Measurements from ENCODE around the gene COLEC11. TPM values are rescaled to one million over a fixed set of nuclear protein-coding genes. Genes with fewer than 3 reads are reported as not detected.

The COLEC11 gene
- polyA plus RNA-seq, 1 donor (not counting 4 experiments of a cell fraction or from before 2014, with no cell fraction given), result not detected

GRCh38 chr2:3628241-3628679 lies 33.3 kb downstream of the COLEC11 start:
- FAIRE-seq, result no peak
- DNase-seq (ENCODE audit: low read depth, low spot score), result no peak
- Histone ChIP-seq H3K4me2 (ENCODE audit: control insufficient read depth, extremely low read depth, insufficient read depth, low read depth, low read length) (no peak overlapping the region), H3K9me3 (ENCODE audit: control insufficient read depth, low read depth, low read length) (no peaks in the 10 kb centered on the region), H3K36me3 (ENCODE audit: control insufficient read depth in 2 of 2, extremely low read depth in 1 of 2, insufficient read depth in 2 of 2, low read length in 2 of 2) (no peaks in the 10 kb centered on the region), H3K4me1 (ENCODE audit: control insufficient read depth, extremely low read depth, insufficient read depth, low read length) (peaks cover 3% of the 10 kb centered on the region), H3K4me3 (ENCODE audit: control insufficient read depth in 2 of 3, extremely low read depth in 1 of 3, insufficient read depth in 2 of 3, low read depth in 1 of 3, low read length in 3 of 3) (no peak overlapping the region), H2AFZ (ENCODE audit: control insufficient read depth, low read length) (no peak overlapping the region), H3K9ac (ENCODE audit: control insufficient read depth, extremely low read depth, insufficient read depth, low read length) (no peak overlapping the region), H4K20me1 (ENCODE audit: control insufficient read depth, extremely low read depth, insufficient read depth, low read length) (no peaks in the 10 kb centered on the region), H3K79me2 (ENCODE audit: control insufficient read depth, insufficient read depth, low read length) (no peaks in the 10 kb centered on the region), H3K9me1 (ENCODE audit: control insufficient read depth, extremely low read depth, insufficient read depth, low read length) (no peaks in the 10 kb centered on the region), H3K27me3 (ENCODE audit: control insufficient read depth, extremely low read depth, insufficient read depth, low read length) (no peaks in the 10 kb centered on the region), H3K27ac (ENCODE audit: control insufficient read depth, insufficient read depth, low read length) (no peak overlapping the region)
- TF ChIP-seq EZH2 (IDR thresholded peaks at IDR 0.05; ENCODE audit: low read length) (no peak), CTCF (optimal IDR thresholded peaks at IDR 0.05 in 1 of 3, IDR thresholded peaks at IDR 0.05 in 1 of 3, conservative IDR thresholded peaks at IDR 0.05 in 1 of 3; ENCODE audit: extremely low read depth in 1 of 3, insufficient read depth in 2 of 3, low read length in 3 of 3) (no peak)
- dilution Hi-C loops (cut with MboI; ENCODE audit: extremely low pct_ligation_motif_present, low sequenced_read_pairs), result no loop called here

- TF ChIP-seq CTCF (optimal IDR thresholded peaks at IDR 0.05 in 1 of 3, IDR thresholded peaks at IDR 0.05 in 1 of 3, conservative IDR thresholded peaks at IDR 0.05 in 1 of 3; ENCODE audit: extremely low read depth in 1 of 3, insufficient read depth in 2 of 3, low read length in 3 of 3) (peak in 2 of 3 experiments; percentile 15 to 69), EZH2 (IDR thresholded peaks at IDR 0.05; ENCODE audit: low read length) (no peak)
- Histone ChIP-seq H2AFZ (ENCODE audit: control insufficient read depth, low read length) (no peak overlapping the region), H3K27ac (ENCODE audit: control insufficient read depth, insufficient read depth, low read length) (no peak overlapping the region), H3K4me1 (ENCODE audit: control insufficient read depth, extremely low read depth, insufficient read depth, low read length) (peaks cover 6% of the 10 kb centered on the region), H3K79me2 (ENCODE audit: control insufficient read depth, insufficient read depth, low read length) (no peaks in the 10 kb centered on the region), H3K9me3 (ENCODE audit: control insufficient read depth, low read depth, low read length) (no peaks in the 10 kb centered on the region), H4K20me1 (ENCODE audit: control insufficient read depth, extremely low read depth, insufficient read depth, low read length) (no peaks in the 10 kb centered on the region), H3K9me1 (ENCODE audit: control insufficient read depth, extremely low read depth, insufficient read depth, low read length) (no peaks in the 10 kb centered on the region), H3K4me2 (ENCODE audit: control insufficient read depth, extremely low read depth, insufficient read depth, low read depth, low read length) (no peak overlapping the region), H3K9ac (ENCODE audit: control insufficient read depth, extremely low read depth, insufficient read depth, low read length) (no peak overlapping the region), H3K36me3 (ENCODE audit: control insufficient read depth in 2 of 2, extremely low read depth in 1 of 2, insufficient read depth in 2 of 2, low read length in 2 of 2) (no peaks in the 10 kb centered on the region), H3K4me3 (ENCODE audit: control insufficient read depth in 2 of 3, extremely low read depth in 1 of 3, insufficient read depth in 2 of 3, low read depth in 1 of 3, low read length in 3 of 3) (no peak overlapping the region), H3K27me3 (ENCODE audit: control insufficient read depth, extremely low read depth, insufficient read depth, low read length) (no peaks in the 10 kb centered on the region)
- FAIRE-seq, result no peak
- dilution Hi-C loops (cut with MboI; ENCODE audit: extremely low pct_ligation_motif_present, low sequenced_read_pairs), result no loop called here
- no peak for DNase-seq (ENCODE audit: low read depth, low spot score)
Measured at GRCh38 chr2:3628800-3629199, 33.9 kb downstream of the COLEC11 start.

Data from keratinocyte (primary cell).